Heart left ventricle (tissue), 13 donors: ENCODE measurements around the gene OR8B3.

Experiments
- CTCF ChIP-seq, 12 donors: fragments of 200-600 bp; sonication (generic) in 4 of 12; IDR thresholded peaks; one replicate each; pipeline versions ENCODE4 v1.5.0 to v1.8.0; 2018 to 2022; ENCODE audit warnings: antibody characterized with exemption in 12 of 12, mild to moderate bottlenecking in 5 of 12
- POLR2A ChIP-seq, 2 donors: fragments of 450-650 bp; IDR thresholded peaks; one replicate each; pipeline ENCODE4 v1.6.1; 2017; ENCODE audit warnings: antibody characterized with exemption in 2 of 2, mild to moderate bottlenecking in 2 of 2, moderate library complexity in 2 of 2
- donor health status: ischemic (EF 13 %, LVEDD 7.1; RV severe dilation, severe dysfunction).
- donor health status: DM: no; HTN: yes; CAD: no.
- donor health status: DM: no; HTN: no; CAD: no.
- donor health status: ischemic (EF 25% LVEDD 6.9; RV normal size, moderate dysfunction).
- donor health status: ischemic (EF 25% LVEDD 5.7; RV mildly dilated, moderate dysfunction).
- donor health status: ischemic (EF 35%, LVEDD 5.7; RV mildly dilated, moderate dysfunction).
- donor health status: nonischemic (EF 11% LVEDD 7.7; RV severe dilation, severe dysfunction).
- donor health status: DM: yes; HTN: yes; CAD: no.
- donor health status: PGD.
- donor health status: ischemic (EF 29% LVEDD 5.4; RV normal size, mild dysfunction).
- donor health status: nonischemic (EF 23%, LVEDD 6.1; RV moderate dilation, normal function).

- no peak for TF ChIP-seq CTCF (IDR thresholded peaks at IDR 0.05)
- TF ChIP-seq POLR2A (IDR thresholded peaks at IDR 0.05) = no peak
Measured at GRCh38 chr11:124394408-124394807, 4.4 kb downstream of the OR8B3 start.
